CD4-positive, alpha-beta T cell treated with Interleukin-1 beta for 1 hour (primary cell): ENCODE data around the gene TCFL5.

Experiments used
- DNase-seq, 2 donors: peaks; one replicate each; pipeline ENCODE4 v3.0.0-alpha.2; 2020 to 2022

The TCFL5 gene

GRCh38 chr20:62808211-62808865 is 53.3 kb downstream of the TCFL5 start:
- DNase-seq = peak; percentile 71 to 78

DNA sequence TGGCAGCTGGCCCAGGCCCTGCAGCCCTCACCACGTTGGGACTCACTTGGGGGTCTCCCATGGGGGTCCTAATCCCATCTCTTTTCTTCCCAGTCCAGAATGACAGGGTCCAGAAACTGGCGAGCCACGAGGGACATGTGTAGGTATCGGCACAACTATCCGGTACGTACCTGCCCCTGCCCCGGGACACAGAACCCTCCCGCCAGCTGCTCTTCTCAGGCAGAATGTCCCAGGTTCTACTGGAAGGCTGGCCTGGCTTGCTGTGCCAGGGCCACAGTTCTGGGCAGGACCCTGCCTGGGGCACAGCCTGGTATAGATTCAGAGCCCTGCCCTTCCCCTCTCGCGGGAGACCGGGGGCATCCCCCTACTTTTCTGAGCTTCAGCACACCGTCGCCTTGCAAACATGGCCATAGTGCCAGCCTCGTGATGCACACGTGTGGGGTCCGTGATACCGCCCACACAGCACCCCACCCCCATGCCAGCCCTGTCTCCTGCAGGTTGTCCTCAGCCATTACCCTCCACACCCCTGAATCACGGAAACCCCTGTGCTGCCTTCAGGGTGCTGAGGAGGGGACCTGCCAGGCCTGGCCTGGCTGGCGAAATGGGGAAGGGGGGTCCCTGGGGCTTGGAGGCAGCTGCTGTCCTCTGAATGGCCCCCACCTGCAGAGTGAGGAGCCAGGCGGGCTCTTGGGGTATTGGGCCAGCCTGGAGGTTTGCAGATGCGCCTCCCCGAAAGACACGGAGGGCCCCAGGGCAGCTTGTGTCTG is 54.0 kb downstream of the TCFL5 start:
- no peak for DNase-seq

GRCh38 chr20:62806383-62807050 is 55.1 kb downstream of the TCFL5 start:
- no peak for DNase-seq

- DNase-seq = peak in 1 of 2 donors; percentile 48
Observed at GRCh38 chr20:62805711-62806382, 55.8 kb downstream of the TCFL5 start.

DNA sequence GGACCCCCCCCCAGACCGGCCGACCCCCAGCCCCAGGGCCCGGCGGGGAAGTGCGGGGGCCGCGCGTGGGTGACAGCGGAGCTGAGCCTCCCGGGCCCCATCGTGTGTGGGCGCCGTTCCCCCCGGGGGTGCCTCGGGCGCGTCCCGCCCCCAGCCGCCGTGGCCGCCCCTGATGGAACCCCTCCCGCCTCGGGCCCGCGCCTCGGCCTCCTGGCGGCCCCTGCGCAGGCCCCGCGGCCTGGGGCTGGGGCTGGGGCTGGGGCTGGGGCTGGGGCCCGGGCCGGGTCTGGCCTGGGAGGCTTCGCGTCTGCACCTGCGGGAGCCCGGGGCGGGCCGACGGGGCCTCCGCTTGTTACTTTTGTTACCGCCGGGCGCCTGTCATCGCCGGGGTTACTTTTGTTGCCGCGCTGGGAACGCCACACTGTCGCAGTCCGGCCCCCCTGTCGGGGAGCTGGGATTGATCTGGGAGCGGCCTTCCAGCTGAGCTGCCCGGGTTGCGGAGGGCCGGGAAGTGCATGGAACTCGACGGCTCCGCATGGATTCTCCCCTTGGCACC is 56.4 kb downstream of the TCFL5 start:
- no peak for DNase-seq

- peak; percentile 73 to 78 for DNase-seq
Observed at GRCh38 chr20:62804627-62805154, 56.9 kb downstream of the TCFL5 start, which contains the start of gene OGFR. Gene OGFR (plus strand): TSS chr20:62804835. CDS start chr20:62804860, 25 bp downstream.

GRCh38 chr20:62804021-62804626 is 57.5 kb downstream of the TCFL5 start:
- peak; percentile 29 to 31 for DNase-seq

DNA sequence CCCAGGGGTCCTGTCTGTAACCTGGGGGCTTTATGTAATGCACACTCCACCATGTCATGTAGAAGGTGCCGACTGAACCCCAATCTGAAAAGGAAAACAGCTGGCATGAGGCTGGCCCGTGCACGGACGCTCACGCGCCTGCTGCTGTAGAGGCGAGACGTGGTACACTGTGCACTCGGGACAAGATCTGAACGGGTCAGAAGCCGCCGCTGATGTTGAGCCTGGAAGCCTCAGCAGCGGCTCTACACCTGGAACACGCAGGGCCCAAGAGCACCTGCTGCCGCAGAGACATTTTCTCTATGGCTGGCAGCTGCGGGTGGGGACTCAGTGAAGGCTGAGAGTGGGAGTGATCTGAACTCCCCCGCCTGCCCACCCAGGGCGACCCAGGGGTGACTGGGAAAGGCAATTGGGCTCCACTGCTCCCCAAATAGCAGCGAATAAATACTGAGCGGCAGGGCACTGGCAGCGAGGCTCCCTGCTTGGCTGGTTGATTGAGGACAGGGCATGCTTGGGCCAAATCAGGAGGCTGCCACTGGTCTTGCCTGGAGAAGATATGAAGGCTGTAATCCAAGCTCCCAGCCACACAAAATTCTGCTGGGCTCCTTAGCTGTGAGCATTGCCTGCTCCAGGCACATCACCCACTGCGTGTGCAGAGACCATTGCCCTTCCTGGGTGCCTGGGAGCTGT is 59.5 kb downstream of the TCFL5 start:
- DNase-seq = no peak

GRCh38 chr20:62801284-62802010 is 60.2 kb downstream of the TCFL5 start:
- DNase-seq = no peak

- DNase-seq = no peak
Observed at GRCh38 chr20:62800314-62801259, 61.0 kb downstream of the TCFL5 start.

DNA sequence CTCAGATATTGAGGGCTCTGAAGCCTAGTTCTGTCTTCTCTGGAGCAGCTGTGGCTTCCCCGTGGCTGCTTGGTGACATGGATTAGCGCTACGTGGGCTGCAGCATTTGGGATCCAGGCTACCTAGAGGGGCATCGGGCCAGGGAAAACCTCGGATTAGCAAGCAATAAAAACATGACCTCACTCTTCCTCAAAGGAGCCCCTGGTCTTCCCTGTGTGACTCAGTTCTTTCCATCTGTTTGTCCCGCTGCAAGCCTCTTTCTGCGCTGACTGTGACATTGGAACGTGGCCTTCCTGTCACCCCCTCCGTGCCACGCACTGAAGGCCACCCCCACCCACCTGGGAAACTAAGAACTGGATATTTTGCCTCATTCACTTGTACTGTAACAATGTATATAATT is 61.7 kb downstream of the TCFL5 start:
- DNase-seq = no peak

- no peak for DNase-seq
Observed at GRCh38 chr20:62799459-62799858, 62.2 kb downstream of the TCFL5 start.

GRCh38 chr20:62799036-62799435 is 62.6 kb downstream of the TCFL5 start:
- DNase-seq = no peak

- DNase-seq = no peak
Observed at GRCh38 chr20:62797671-62798532, 63.7 kb downstream of the TCFL5 start.

- DNase-seq = no peak
Observed at GRCh38 chr20:62796699-62797491, 64.7 kb downstream of the TCFL5 start.

GRCh38 chr20:62795023-62795761 is 66.4 kb downstream of the TCFL5 start:
- DNase-seq = peak; percentile 65 to 68
